ENCODE measurements around the gene IZUMO4.

Gene IZUMO4

GRCh38 chr19:2058570-2059421, 37.9 kb upstream of the IZUMO4 start:
- DNase-seq (ENCODE audit: low spot score), result no peak

- peak; percentile 70 for DNase-seq (ENCODE audit: low spot score)
Observed at GRCh38 chr19:2059422-2060201, 37.1 kb upstream of the IZUMO4 start.

GRCh38 chr19:2060884-2061494, 35.7 kb upstream of the IZUMO4 start:
- peak; percentile 73 for DNase-seq (ENCODE audit: low spot score)

GRCh38 chr19:2061495-2062388, 35.0 kb upstream of the IZUMO4 start:
- peak; percentile 99 for DNase-seq (ENCODE audit: low spot score)

GRCh38 chr19:2062389-2062729, 34.4 kb upstream of the IZUMO4 start:
- no peak for DNase-seq (ENCODE audit: low spot score)

GRCh38 chr19:2062770-2063169, 33.9 kb upstream of the IZUMO4 start:
- DNase-seq (ENCODE audit: low spot score), result no peak

GRCh38 chr19:2063824-2064223, 32.9 kb upstream of the IZUMO4 start:
- DNase-seq (ENCODE audit: low spot score), result no peak

- DNase-seq (ENCODE audit: low spot score), result no peak
Observed at GRCh38 chr19:2064395-2064787, 32.3 kb upstream of the IZUMO4 start.

GRCh38 chr19:2064788-2065524, 31.8 kb upstream of the IZUMO4 start:
- DNase-seq (ENCODE audit: low spot score), result no peak

GRCh38 chr19:2070436-2070827, 26.3 kb upstream of the IZUMO4 start:
- no peak for DNase-seq (ENCODE audit: low spot score)

- DNase-seq (ENCODE audit: low spot score), result no peak
Observed at GRCh38 chr19:2070986-2071673, 25.6 kb upstream of the IZUMO4 start.

- no peak for DNase-seq (ENCODE audit: low spot score)
Observed at GRCh38 chr19:2072757-2073551, 23.8 kb upstream of the IZUMO4 start.

GRCh38 chr19:2076526-2076944, 20.2 kb upstream of the IZUMO4 start:
- no peak for DNase-seq (ENCODE audit: low spot score)

GRCh38 chr19:2077398-2077797, 19.3 kb upstream of the IZUMO4 start:
- no peak for DNase-seq (ENCODE audit: low spot score)

GRCh38 chr19:2077833-2078619, 18.7 kb upstream of the IZUMO4 start:
- no peak for DNase-seq (ENCODE audit: low spot score)

- no peak for DNase-seq (ENCODE audit: low spot score)
Observed at GRCh38 chr19:2079076-2079864, 17.4 kb upstream of the IZUMO4 start.

GRCh38 chr19:2079865-2080301, 16.8 kb upstream of the IZUMO4 start:
- DNase-seq (ENCODE audit: low spot score), result no peak

Data from RKO (cell line).